ENCODE measurements around the gene MECP2. TPM values are rescaled to one million over a fixed set of nuclear protein-coding genes. Genes with fewer than 3 reads are reported as not detected.

Gene MECP2
- polyA plus RNA-seq, 2 of the 4 experiments (the other 2 are of a cell fraction), result 17.7 to 19.2 TPM

DNA sequence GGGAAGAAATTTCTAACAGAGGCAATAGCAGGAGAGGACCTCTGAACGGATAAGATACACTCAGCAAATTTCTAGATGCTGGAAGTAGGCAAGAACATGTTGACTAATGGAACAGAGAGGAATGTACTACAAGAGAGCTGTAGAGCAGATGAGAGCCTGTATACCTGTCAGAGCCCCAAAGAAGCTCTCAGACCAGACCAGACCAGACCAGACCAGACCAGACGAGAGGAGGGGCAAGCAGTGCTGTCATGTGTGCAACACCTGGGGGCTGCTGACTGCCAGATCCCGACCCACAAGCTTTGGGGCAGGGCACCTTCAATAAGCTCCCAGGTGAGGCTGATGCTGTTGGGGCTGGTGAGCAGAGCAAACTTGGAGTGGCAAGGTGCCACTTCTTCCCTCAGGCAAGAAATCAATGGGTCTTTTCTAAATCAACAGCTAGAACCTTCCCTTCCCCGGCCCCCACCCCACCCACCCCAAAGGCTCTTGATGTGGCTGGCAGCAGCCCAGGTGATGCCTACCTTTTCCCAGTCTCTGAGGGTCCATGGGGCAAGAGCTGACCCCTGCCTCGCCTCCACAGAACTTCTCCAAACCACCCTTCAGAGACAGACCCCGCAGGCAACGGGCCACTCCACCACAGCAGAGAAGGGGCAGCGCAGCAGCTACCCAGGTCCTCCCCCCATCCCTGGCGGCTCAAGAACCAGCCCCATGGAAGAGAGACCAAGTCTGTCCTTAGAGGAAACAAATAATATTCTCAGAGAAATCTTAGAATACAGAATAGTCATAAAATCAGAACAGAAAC lies 32.7 kb downstream of the MECP2 start (continued):
- TF ChIP-seq, protein P1, sequence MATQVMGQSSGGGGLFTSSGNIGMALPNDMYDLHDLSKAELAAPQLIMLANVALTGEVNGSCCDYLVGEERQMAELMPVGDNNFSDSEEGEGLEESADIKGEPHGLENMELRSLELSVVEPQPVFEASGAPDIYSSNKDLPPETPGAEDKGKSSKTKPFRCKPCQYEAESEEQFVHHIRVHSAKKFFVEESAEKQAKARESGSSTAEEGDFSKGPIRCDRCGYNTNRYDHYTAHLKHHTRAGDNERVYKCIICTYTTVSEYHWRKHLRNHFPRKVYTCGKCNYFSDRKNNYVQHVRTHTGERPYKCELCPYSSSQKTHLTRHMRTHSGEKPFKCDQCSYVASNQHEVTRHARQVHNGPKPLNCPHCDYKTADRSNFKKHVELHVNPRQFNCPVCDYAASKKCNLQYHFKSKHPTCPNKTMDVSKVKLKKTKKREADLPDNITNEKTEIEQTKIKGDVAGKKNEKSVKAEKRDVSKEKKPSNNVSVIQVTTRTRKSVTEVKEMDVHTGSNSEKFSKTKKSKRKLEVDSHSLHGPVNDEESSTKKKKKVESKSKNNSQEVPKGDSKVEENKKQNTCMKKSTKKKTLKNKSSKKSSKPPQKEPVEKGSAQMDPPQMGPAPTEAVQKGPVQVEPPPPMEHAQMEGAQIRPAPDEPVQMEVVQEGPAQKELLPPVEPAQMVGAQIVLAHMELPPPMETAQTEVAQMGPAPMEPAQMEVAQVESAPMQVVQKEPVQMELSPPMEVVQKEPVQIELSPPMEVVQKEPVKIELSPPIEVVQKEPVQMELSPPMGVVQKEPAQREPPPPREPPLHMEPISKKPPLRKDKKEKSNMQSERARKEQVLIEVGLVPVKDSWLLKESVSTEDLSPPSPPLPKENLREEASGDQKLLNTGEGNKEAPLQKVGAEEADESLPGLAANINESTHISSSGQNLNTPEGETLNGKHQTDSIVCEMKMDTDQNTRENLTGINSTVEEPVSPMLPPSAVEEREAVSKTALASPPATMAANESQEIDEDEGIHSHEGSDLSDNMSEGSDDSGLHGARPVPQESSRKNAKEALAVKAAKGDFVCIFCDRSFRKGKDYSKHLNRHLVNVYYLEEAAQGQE (IDR thresholded peaks at IDR 0.05), result no peak
- TF ChIP-seq KDM5A (IDR thresholded peaks at IDR 0.05), result no peak
- TF ChIP-seq EHF (CRISPR knock-in tag; IDR thresholded peaks at IDR 0.05), result no peak
- TF ChIP-seq, protein P2, sequence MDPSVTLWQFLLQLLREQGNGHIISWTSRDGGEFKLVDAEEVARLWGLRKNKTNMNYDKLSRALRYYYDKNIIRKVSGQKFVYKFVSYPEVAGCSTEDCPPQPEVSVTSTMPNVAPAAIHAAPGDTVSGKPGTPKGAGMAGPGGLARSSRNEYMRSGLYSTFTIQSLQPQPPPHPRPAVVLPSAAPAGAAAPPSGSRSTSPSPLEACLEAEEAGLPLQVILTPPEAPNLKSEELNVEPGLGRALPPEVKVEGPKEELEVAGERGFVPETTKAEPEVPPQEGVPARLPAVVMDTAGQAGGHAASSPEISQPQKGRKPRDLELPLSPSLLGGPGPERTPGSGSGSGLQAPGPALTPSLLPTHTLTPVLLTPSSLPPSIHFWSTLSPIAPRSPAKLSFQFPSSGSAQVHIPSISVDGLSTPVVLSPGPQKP (IDR thresholded peaks at IDR 0.05; ENCODE audit: low read depth, low read length), result no peak

DNA sequence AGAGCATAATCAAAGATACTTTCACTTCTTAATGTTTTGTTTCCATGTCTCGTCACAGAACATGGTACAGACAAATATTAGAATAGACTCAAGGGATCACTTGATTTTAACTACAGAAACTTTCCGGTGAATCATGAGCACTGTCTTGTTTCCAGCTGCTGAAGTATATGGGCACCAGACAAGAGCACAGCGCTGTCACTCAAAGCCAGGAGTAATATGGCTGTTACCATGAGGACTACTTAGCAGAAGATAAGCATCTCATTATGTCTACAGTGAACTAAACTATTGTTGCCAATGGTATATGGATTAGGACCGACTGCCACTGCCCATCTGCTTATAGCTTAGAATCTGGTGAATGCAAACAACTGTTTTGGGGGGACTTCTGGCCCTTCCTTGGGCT lies 34.3 kb downstream of the MECP2 start:
- FAIRE-seq (peak; percentile 51), DNase-seq (ENCODE audit: low read depth in 1 of 2, low spot score in 1 of 2) (no peak), ATAC-seq (no peak)
- ChIA-PET CTCF (interaction anchor here (1.3 kb wide), 1 partner anchor 12 kb away, joined by 4 read pairs; no protein-coding TSS in a partner anchor), POLR2A (no interaction called here)
- Histone ChIP-seq H3K27ac (no peak overlapping the region), H3K9me3 (no peaks in the 10 kb centered on the region), H3K4me2 (no peak overlapping the region), H3K4me1 (0 out of 3 replicates have a peak, but pooled peaks cover 1% of the 10 kb centered on the region), H3K4me3 (no peak overlapping the region)
- 90% methylated on average over 4 of the region's 4 CpGs for WGBS (ENCODE audit: missing lambda C conversion rate)
- TF ChIP-seq, protein P2 (IDR thresholded peaks at IDR 0.05; ENCODE audit: low read depth, low read length), result no peak
- TF ChIP-seq RCOR1 (IDR thresholded peaks at IDR 0.05; ENCODE audit: low read depth, low read length) (no peak), EP300 (IDR thresholded peaks at IDR 0.05) (no peak)

DNA sequence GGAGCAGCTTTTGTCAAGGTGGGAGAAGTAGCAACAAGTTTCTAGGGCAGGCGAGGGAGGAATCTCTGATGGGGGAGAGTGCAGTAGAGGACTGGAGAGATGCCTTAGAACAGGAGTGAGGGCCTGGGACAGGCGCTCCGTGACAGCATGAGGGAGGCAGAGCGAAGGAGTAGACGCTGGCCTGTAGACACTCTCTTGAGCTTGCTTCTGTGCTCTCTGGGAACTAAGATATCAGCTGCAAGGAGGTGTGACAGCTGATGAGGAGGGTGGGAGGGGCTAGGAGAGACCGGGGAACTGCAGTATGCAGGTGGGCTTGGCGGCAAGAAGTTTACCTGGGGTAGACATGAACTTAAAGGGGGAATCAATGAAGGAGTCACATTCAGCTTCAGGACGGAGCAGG lies 35.7 kb downstream of the MECP2 start:
- ChIA-PET CTCF (interaction anchor here (1.3 to 1.6 kb wide), 2 partner anchors 10 to 49 kb away, joined by 4 to 12 read pairs; no protein-coding TSS in a partner anchor), POLR2A (no interaction called here)
- no peak for ATAC-seq
- WGBS (ENCODE audit: missing lambda C conversion rate), result 86% methylated on average over 8 of the region's 8 CpGs
- Histone ChIP-seq H3K27ac (no peak overlapping the region), H3K4me1 (peaks cover 15% of the 10 kb centered on the region; the same call in 2 of the 3 replicates), H3K9me3 (no peaks in the 10 kb centered on the region), H3K4me2 (no peak overlapping the region), H3K4me3 (no peak overlapping the region)
- TF ChIP-seq NPAS2 (CRISPR knock-in tag; IDR thresholded peaks at IDR 0.05; ENCODE audit: borderline replicate concordance) (no peak), RNF2 (IDR thresholded peaks at IDR 0.05; ENCODE audit: borderline replicate concordance, low read depth) (no peak), HDAC2 (IDR thresholded peaks at IDR 0.05) (no peak), FOXS1 (CRISPR knock-in tag; IDR thresholded peaks at IDR 0.05) (no peak), JUN (IDR thresholded peaks at IDR 0.05) (no peak)
- no peak for DNase-seq (ENCODE audit: low read depth in 1 of 2, low spot score in 1 of 2)
- FAIRE-seq, result no peak

DNA sequence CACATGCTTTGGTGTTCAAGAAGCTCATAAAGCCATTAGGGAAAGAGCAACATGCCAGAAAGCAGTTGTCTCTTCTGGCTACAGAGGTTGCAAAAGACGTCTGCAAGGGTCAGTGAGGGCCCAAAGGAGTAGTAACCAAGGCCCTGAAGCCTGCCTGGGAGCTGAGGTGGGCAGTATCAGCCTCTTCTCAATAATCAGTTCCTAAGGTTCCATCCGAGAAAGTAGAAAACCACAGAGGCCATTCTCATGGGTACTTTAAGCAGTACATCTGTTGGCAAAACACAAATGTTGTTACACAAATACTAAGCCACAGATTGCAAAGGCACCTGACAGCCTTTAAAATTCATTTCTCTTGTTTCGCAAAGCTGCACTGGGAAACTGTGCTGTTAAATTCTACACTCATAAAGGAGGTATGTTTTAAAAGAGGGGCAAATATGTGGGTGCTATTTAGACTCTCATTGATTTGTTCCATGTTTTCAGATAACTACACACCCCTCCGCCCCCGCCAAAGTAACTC lies 37.7 kb downstream of the MECP2 start:
- DNase-seq (ENCODE audit: low read depth in 1 of 2, low spot score in 1 of 2), result no peak
- no peak overlapping the region for H3K27ac ChIP-seq
- H3K4me2 ChIP-seq, result no peak overlapping the region
- no peaks in the 10 kb centered on the region for H3K9me3 ChIP-seq
- ATAC-seq, result no peak
- POLR2A ChIA-PET, result no interaction called here
- no peak for FAIRE-seq
- TF ChIP-seq EHF (CRISPR knock-in tag; IDR thresholded peaks at IDR 0.05), result no peak
- TF ChIP-seq, protein P3, sequence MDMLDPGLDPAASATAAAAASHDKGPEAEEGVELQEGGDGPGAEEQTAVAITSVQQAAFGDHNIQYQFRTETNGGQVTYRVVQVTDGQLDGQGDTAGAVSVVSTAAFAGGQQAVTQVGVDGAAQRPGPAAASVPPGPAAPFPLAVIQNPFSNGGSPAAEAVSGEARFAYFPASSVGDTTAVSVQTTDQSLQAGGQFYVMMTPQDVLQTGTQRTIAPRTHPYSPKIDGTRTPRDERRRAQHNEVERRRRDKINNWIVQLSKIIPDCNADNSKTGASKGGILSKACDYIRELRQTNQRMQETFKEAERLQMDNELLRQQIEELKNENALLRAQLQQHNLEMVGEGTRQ (IDR thresholded peaks at IDR 0.05), result no peak
- no peak for TF ChIP-seq BHLHE40 (IDR thresholded peaks at IDR 0.05; ENCODE audit: low read depth, low read length)
- no peak for TF ChIP-seq CBX8 (IDR thresholded peaks at IDR 0.05)
- no peak for TF ChIP-seq FOXS1 (CRISPR knock-in tag; IDR thresholded peaks at IDR 0.05)
- no peak for TF ChIP-seq NPAS2 (CRISPR knock-in tag; IDR thresholded peaks at IDR 0.05; ENCODE audit: borderline replicate concordance)
- TF ChIP-seq, protein P4, sequence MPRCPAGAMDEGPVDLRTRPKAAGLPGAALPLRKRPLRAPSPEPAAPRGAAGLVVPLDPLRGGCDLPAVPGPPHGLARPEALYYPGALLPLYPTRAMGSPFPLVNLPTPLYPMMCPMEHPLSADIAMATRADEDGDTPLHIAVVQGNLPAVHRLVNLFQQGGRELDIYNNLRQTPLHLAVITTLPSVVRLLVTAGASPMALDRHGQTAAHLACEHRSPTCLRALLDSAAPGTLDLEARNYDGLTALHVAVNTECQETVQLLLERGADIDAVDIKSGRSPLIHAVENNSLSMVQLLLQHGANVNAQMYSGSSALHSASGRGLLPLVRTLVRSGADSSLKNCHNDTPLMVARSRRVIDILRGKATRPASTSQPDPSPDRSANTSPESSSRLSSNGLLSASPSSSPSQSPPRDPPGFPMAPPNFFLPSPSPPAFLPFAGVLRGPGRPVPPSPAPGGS (IDR thresholded peaks at IDR 0.05), result no peak
- no peak for TF ChIP-seq FOSL2 (IDR thresholded peaks at IDR 0.05)
- no peak for TF ChIP-seq FOSL2 (CRISPR knock-in tag; IDR thresholded peaks at IDR 0.05)
- TF ChIP-seq MAFK (IDR thresholded peaks at IDR 0.05; ENCODE audit: partially characterized antibody), result no peak
- no peak for TF ChIP-seq PHF8 (IDR thresholded peaks at IDR 0.05; ENCODE audit: borderline replicate concordance, low read depth)
- no peak for TF ChIP-seq HOXB5 (CRISPR knock-in tag; IDR thresholded peaks at IDR 0.05)
- no peak overlapping the region for H3K4me3 ChIP-seq
- H3K4me1 ChIP-seq, result peaks cover 16% of the 10 kb centered on the region; the same call in 2 of the 3 replicates
- 88% methylated on average over 5 of the region's 5 CpGs for WGBS (ENCODE audit: missing lambda C conversion rate)
- CTCF ChIA-PET, result interaction anchor here (0.7 to 2.0 kb wide), 3 partner anchors 9 to 246 kb away, joined by 4 to 7 read pairs (median 5); no protein-coding TSS in a partner anchor
